SU-DHL-6 (cell line): ENCODE data around the gene DDX5.

Source experiments
- H2AFZ ChIP-seq: fragments of 200-600 bp; sonication (generic); 2 replicates; pipeline ENCODE4 v1.6.1; 2014; ENCODE audit warnings: low read depth, mild to moderate bottlenecking, moderate library complexity, mixed read lengths, antibody characterized with exemption, low read length; ENCODE audit not compliant: severe bottlenecking
- H3F3A ChIP-seq: fragments of 200-600 bp; shearing (Covaris generic); 2 replicates; pipeline ENCODE4 v1.6.0; 2016; ENCODE audit warnings: antibody characterized with exemption, mild to moderate bottlenecking; ENCODE audit not compliant: insufficient read depth
- H3K27ac ChIP-seq: fragments of 200-600 bp; sonication (generic); 2 replicates; pipeline ENCODE4 v1.5.1; 2016; ENCODE audit warnings: low read depth, mild to moderate bottlenecking, low read length, moderate library complexity, mixed read lengths
- H3K27me3 ChIP-seq: fragments of 200-600 bp; sonication (generic), shearing (Covaris generic); 2 replicates; pipeline ENCODE4 v1.6.0; 2014; ENCODE audit warnings: mild to moderate bottlenecking, low read length
- H3K36me3 ChIP-seq: fragments of 200-600 bp; sonication (generic); 2 replicates; pipeline ENCODE4 v1.6.1; 2014; ENCODE audit warnings: mild to moderate bottlenecking, low read length, mixed read lengths
- H3K4me2 ChIP-seq: fragments of 300-600, 200-600 bp; shearing (Covaris generic), sonication (generic); 2 replicates; pipeline ENCODE4 v1.6.0; 2014; ENCODE audit warnings: low read length, low read depth, mild to moderate bottlenecking; ENCODE audit not compliant: poor library complexity, severe bottlenecking
- H3K4me3 ChIP-seq: fragments of 200-600 bp; sonication (generic); 2 replicates; pipeline ENCODE4 v1.5.1; 2014; ENCODE audit warnings: antibody characterized with exemption, low read length, mild to moderate bottlenecking, mixed read lengths; ENCODE audit not compliant: insufficient read depth, poor library complexity, severe bottlenecking
- H3K79me2 ChIP-seq: fragments of 200-600 bp; sonication (generic); 2 replicates; pipeline ENCODE4 v1.6.1; 2014; ENCODE audit warnings: mild to moderate bottlenecking, low read length, moderate library complexity; ENCODE audit not compliant: insufficient read depth
- H3K9ac ChIP-seq: fragments of 200-600 bp; sonication (generic); 2 replicates; pipeline ENCODE4 v1.7.0; 2014; ENCODE audit warnings: mild to moderate bottlenecking, low read length
- H3K9me2 ChIP-seq: fragments of 200-600 bp; sonication (generic); replicated peaks from 2 replicates; pipeline ENCODE4 v1.6.1; 2014; ENCODE audit warnings: low read length; ENCODE audit not compliant: insufficient read depth
- H3K9me3 ChIP-seq: fragments of 200-600 bp; sonication (generic); 2 replicates; pipeline ENCODE4 v1.6.1; 2014; ENCODE audit warnings: low read length, mixed read lengths; ENCODE audit not compliant: insufficient read depth
- H4K20me1 ChIP-seq: fragments of 200-600 bp; sonication (generic); 2 replicates; pipeline ENCODE4 v1.6.1; 2014; ENCODE audit warnings: low read depth, mild to moderate bottlenecking, antibody characterized with exemption, low read length, moderate library complexity, mixed read lengths
- EZH2phosphoT487 ChIP-seq: fragments of 200-600 bp; sonication (generic), shearing (Covaris generic); conservative IDR thresholded peaks from 2 replicates; pipeline ENCODE4 v1.6.1; 2018; ENCODE audit warnings: mild to moderate bottlenecking, antibody characterized with exemption, low read length, moderate library complexity, mixed read lengths
- TF ChIP-seq, protein P1 (sequence below): fragments of 200-600 bp; sonication (generic); IDR thresholded peaks from one replicate; pipeline ENCODE4 v1.5.1; 2017; ENCODE audit warnings: antibody characterized with exemption, mild to moderate bottlenecking, low read length, moderate library complexity; ENCODE audit not compliant: insufficient read depth, poor library complexity, severe bottlenecking

Gene DDX5

DNA sequence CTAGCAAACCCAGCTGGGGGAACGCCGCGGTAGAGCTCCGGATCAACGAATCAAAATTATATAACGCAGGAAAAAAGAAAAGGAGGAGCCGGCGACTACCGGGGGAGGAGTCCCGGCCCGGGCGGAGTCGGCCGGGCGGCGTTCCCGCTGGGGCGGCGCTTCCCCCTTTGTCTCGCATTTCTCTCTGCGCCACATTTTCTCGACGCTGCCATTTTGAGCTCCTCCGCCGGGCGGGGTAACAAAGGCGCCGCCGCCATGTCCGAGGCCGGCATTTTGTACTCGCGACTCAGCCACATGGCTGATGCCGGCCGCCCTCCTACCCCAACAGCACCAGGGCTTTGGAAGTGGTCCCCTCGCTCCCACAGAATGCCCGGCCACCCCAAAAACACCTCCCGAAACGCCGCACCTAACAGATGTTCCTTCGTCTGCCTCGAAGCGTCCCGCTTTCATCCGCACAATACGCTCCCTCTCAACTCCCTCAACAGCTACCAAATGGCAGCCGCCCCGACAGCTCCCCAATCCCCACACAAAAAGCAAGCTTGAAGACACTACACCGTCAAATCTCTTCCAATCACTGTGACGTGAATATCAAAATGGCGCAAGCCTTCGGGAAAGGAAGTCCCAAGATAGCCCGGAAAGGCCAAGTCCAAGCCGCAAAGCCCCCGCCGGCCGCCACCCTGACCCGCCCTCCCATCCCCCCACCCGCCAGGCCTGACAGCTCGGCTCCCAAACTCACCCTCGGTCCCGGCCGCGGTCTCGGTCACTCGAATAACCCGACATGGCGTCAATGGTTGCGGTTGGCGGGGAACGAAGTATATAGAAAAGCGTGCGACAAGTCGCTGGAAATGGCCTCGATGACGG lies 519 bp downstream of the DDX5 start:
- Histone ChIP-seq H2AFZ (no peak overlapping the region), H3K4me2 (peak overlapping the region; percentile 86), H3K79me2 (peaks cover 80% of the 10 kb centered on the region), H3K9ac (peak overlapping the region; percentile 100), H3K27ac (peak overlapping the region; percentile 95), H3K9me2 (no peaks in the 10 kb centered on the region), H3K9me3 (no peaks in the 10 kb centered on the region), H3K4me3 (peak overlapping the region; percentile 100), H3K27me3 (no peaks in the 10 kb centered on the region), H4K20me1 (peaks cover 55% of the 10 kb centered on the region), H3F3A (peaks cover 51% of the 10 kb centered on the region), H3K36me3 (peaks cover 54% of the 10 kb centered on the region)
- TF ChIP-seq EZH2phosphoT487, result no peak
- TF ChIP-seq, protein P1, sequence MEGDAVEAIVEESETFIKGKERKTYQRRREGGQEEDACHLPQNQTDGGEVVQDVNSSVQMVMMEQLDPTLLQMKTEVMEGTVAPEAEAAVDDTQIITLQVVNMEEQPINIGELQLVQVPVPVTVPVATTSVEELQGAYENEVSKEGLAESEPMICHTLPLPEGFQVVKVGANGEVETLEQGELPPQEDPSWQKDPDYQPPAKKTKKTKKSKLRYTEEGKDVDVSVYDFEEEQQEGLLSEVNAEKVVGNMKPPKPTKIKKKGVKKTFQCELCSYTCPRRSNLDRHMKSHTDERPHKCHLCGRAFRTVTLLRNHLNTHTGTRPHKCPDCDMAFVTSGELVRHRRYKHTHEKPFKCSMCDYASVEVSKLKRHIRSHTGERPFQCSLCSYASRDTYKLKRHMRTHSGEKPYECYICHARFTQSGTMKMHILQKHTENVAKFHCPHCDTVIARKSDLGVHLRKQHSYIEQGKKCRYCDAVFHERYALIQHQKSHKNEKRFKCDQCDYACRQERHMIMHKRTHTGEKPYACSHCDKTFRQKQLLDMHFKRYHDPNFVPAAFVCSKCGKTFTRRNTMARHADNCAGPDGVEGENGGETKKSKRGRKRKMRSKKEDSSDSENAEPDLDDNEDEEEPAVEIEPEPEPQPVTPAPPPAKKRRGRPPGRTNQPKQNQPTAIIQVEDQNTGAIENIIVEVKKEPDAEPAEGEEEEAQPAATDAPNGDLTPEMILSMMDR, result no peak

DNA sequence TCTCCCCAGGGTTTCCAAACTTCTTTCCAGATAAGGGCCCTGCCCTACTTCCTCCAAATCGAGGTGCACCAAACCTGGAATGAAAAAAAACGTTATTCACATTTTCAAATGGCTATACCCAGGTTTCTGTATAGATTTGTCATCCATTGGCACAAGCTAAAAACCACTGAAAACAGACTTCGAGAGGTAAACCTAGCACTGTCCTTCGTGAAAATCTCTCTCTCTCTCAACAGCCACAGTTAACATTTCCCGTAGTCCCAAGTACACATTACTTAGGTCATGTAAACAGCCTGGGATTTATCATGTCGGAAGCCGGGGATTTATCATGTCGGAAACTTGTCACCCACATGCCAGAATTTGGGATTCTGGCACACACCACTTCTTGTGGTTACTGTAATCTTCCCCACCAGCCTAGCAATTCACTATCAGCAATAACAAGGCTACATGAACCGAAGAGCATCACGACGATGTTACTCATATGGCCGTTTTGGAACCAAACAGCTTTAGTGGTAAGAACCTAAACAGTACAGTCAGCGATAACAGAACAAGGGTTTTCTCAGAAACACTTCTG lies 1.2 kb downstream of the DDX5 start:
- peaks cover 60% of the 10 kb centered on the region for H4K20me1 ChIP-seq
- H2AFZ ChIP-seq, result no peak overlapping the region
- peaks cover 58% of the 10 kb centered on the region for H3F3A ChIP-seq
- no peaks in the 10 kb centered on the region for H3K27me3 ChIP-seq
- H3K4me2 ChIP-seq, result peak overlapping the region; percentile 86
- H3K36me3 ChIP-seq, result peaks cover 57% of the 10 kb centered on the region
- TF ChIP-seq EZH2phosphoT487, result no peak
- TF ChIP-seq, protein P1, result no peak
- H3K9me3 ChIP-seq, result no peaks in the 10 kb centered on the region
- H3K9ac ChIP-seq, result peak overlapping the region; percentile 100
- peaks cover 82% of the 10 kb centered on the region for H3K79me2 ChIP-seq
- peak overlapping the region; percentile 95 for H3K27ac ChIP-seq
- H3K4me3 ChIP-seq, result peak overlapping the region; percentile 100
- H3K9me2 ChIP-seq, result no peaks in the 10 kb centered on the region

DNA sequence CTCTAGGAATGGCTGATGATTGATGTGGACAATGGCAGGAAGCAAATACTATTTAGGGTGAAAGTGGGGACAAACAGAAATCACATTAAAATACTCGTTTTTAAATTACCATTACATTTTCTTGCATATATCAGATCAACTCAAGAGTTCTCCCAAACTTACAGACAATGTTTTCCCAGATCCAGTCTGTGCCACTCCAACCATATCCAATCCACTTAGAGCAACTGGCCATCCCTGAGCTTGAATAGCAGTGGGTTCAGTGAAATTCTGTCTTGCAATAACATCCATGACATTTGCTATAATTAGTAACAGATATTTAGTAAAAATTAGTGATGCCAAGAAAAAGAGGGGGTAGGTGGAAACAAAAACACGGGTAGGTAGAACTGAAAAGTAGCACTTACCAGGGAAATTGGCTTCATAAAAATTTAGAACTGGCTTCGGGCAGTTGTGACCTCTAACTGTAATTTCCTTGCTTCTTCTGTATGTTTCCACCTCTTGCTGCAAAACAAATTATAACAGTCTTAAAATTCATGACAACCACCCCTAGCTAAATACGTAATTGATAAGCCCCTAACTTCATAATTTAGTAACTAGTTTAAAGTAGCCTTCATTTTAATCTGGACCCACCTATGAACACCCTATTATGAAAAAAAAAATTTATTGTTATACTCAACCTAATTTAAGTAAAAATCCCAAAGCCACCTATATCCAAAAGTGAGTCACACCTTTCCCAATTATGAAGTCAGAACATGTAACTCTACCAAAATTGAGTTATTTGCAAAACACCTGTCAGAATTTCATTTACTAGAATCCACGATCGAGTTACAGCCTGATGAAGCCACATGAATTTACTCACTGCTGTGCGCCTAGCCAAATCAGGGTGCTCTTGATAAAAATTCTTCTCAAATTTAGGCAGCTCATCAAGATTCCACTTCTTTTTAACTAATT lies 2.0 kb downstream of the DDX5 start:
- Histone ChIP-seq H4K20me1 (peaks cover 65% of the 10 kb centered on the region), H3K4me3 (peak overlapping the region; percentile 100), H2AFZ (no peak overlapping the region), H3K9me3 (no peaks in the 10 kb centered on the region), H3K79me2 (peaks cover 78% of the 10 kb centered on the region), H3K27me3 (no peaks in the 10 kb centered on the region), H3K27ac (peak overlapping the region; percentile 95; the same call in 1 of the 2 replicates), H3K9ac (peak overlapping the region; percentile 100), H3K4me2 (peak overlapping the region; percentile 86), H3K36me3 (peaks cover 64% of the 10 kb centered on the region), H3F3A (peaks cover 66% of the 10 kb centered on the region), H3K9me2 (no peaks in the 10 kb centered on the region)
- TF ChIP-seq, protein P1, result no peak
- TF ChIP-seq EZH2phosphoT487, result no peak
